HG03064 (cell line): ENCODE results near the gene PCYT1B.
"Not testable (repeated sequence)": the region's sequence is repeated elsewhere in the genome, so short reads cannot be mapped to it uniquely, and the experiment has no call there.

Source experiments
- ATAC-seq: cut with Tn5 transposase; IDR thresholded peaks from one replicate; pipeline ENCODE4 v1.9.1; 2021; ENCODE audit warnings: low read depth; ENCODE audit not compliant: unreplicated experiment

The PCYT1B gene

GRCh38 chrX:24646745-24647182 is 383 bp downstream of the PCYT1B start:
- no peak for ATAC-seq

- no peak for ATAC-seq
These were observed 1.1 kb downstream of the PCYT1B start for GRCh38 chrX:24646006-24646405.

GRCh38 chrX:24643116-24643515 is 4.0 kb downstream of the PCYT1B start:
- no peak for ATAC-seq

- ATAC-seq, result no peak
These were observed 17.4 kb downstream of the PCYT1B start for GRCh38 chrX:24629701-24630100.

GRCh38 chrX:24619647-24620046 is 27.5 kb downstream of the PCYT1B start:
- no peak for ATAC-seq

- no peak for ATAC-seq
These were observed 36.6 kb downstream of the PCYT1B start for GRCh38 chrX:24610516-24610915.

GRCh38 chrX:24607616-24608015 is 39.5 kb downstream of the PCYT1B start:
- no peak for ATAC-seq

GRCh38 chrX:24605941-24606340 is 41.2 kb downstream of the PCYT1B start:
- ATAC-seq, result not testable (repeated sequence)

- ATAC-seq, result no peak
These were observed 44.0 kb downstream of the PCYT1B start for GRCh38 chrX:24603191-24603590.

GRCh38 chrX:24601858-24602257 is 45.3 kb downstream of the PCYT1B start:
- no peak for ATAC-seq

GRCh38 chrX:24594501-24594900 is 52.6 kb downstream of the PCYT1B start:
- ATAC-seq, result no peak

GRCh38 chrX:24590111-24590510 is 57.0 kb downstream of the PCYT1B start:
- ATAC-seq, result no peak

GRCh38 chrX:24577091-24577490 is 70.1 kb downstream of the PCYT1B start:
- ATAC-seq, result no peak

- no peak for ATAC-seq
These were observed 71.7 kb downstream of the PCYT1B start for GRCh38 chrX:24575496-24575895.

- ATAC-seq, result no peak
These were observed 72.4 kb downstream of the PCYT1B start for GRCh38 chrX:24574743-24575142.

GRCh38 chrX:24567169-24567568 is 80.0 kb downstream of the PCYT1B start:
- no peak for ATAC-seq

GRCh38 chrX:24566240-24566639 is 80.9 kb downstream of the PCYT1B start:
- ATAC-seq, result no peak

- ATAC-seq, result no peak
These were observed 83.7 kb downstream of the PCYT1B start for GRCh38 chrX:24563291-24564010.

GRCh38 chrX:24561121-24561520 is 86.0 kb downstream of the PCYT1B start:
- ATAC-seq, result no peak

GRCh38 chrX:24553011-24553410 is 94.1 kb downstream of the PCYT1B start:
- no peak for ATAC-seq

- ATAC-seq, result no peak
These were observed 97.0 kb downstream of the PCYT1B start for GRCh38 chrX:24550166-24550565.

- ATAC-seq, result no peak
These were observed 99.2 kb downstream of the PCYT1B start for GRCh38 chrX:24547961-24548360.

GRCh38 chrX:24542756-24543155 is 104.4 kb downstream of the PCYT1B start:
- no peak for ATAC-seq
